Measurements from ENCODE around the gene PFAS. TPM values are rescaled to one million over a fixed set of nuclear protein-coding genes. Genes with fewer than 3 reads are reported as not detected.
"Not testable (repeated sequence)": the region's sequence is repeated elsewhere in the genome, so short reads cannot be mapped to it uniquely, and the experiment has no call there.

Gene PFAS
- total RNA-seq, 2 experiments from 2014 or later: 152 to 157 TPM

GRCh38 chr17:8209907-8210760 is 39.0 kb upstream of the PFAS start, which contains the start of gene AURKB:
AURKB (minus strand) TSS chr17:8210575; CDS start chr17:8210224, 351 bp downstream.
- H3K4me3 Mint-ChIP-seq: peak within 1 kb of the TSS; percentile 91
- peak; percentile 96 for ATAC-seq

GRCh38 chr17:8210761-8211458 is 38.2 kb upstream of the PFAS start:
- Mint-ChIP-seq H3K9me3 (no peaks in the 10 kb centered on the region), H3K27me3 (no peaks in the 10 kb centered on the region), H3K4me1 (ENCODE audit: low read depth) (peaks cover 12% of the 10 kb centered on the region), H3K27ac (peak overlapping the region; percentile 96), H3K36me3 (ENCODE audit: low read depth) (peaks cover 32% of the 10 kb centered on the region), H3K4me3 (peak overlapping the region; percentile 91)
- ATAC-seq (peak; percentile 50), DNase-seq (no peak)
- TF ChIP-seq CTCF (IDR thresholded peaks at IDR 0.05): no peak
- ChIA-PET CTCF (interaction anchor here (1.4 to 2.1 kb wide), 10 partner anchors 8 to 990 kb away, joined by 3 to 8 read pairs (median 5); no protein-coding TSS in a partner anchor), POLR2A (interaction anchor here (0.6 to 16.5 kb wide), 11 partner anchors 11 to 92 kb away, joined by 3 to 186 read pairs (median 5); partner anchors contain the start of genes BORCS6, CTC1 and PFAS)
- intact Hi-C loops (cut with micrococcal nuclease): loop anchor here (1.0 kb wide), 1 partner anchor 10 kb away; no protein-coding TSS in a partner anchor

More at GRCh38 chr17:8209907-8210760, 39.0 kb upstream of the PFAS start, which contains the start of gene AURKB:
- peak; percentile 97 for DNase-seq
- Mint-ChIP-seq H3K9me3 (no peaks in the 10 kb centered on the region), H3K4me1 (ENCODE audit: low read depth) (peaks cover 12% of the 10 kb centered on the region), H3K36me3 (ENCODE audit: low read depth) (peaks cover 36% of the 10 kb centered on the region), H3K27me3 (no peaks in the 10 kb centered on the region), H3K27ac (peak within 1 kb of the TSS; percentile 96)
- no peak for TF ChIP-seq CTCF (IDR thresholded peaks at IDR 0.05)
- intact Hi-C loops (cut with micrococcal nuclease): no loop called here
- POLR2A ChIA-PET: interaction anchor here (0.6 to 16.5 kb wide), 17 partner anchors 10 to 166 kb away, joined by 3 to 186 read pairs (median 3); partner anchors contain the start of genes BORCS6, CTC1, KRABD2 and PFAS
- CTCF ChIA-PET: interaction anchor here (1.4 to 2.1 kb wide), 10 partner anchors 9 to 989 kb away, joined by 3 to 8 read pairs (median 5); no protein-coding TSS in a partner anchor

- Mint-ChIP-seq H3K27ac (no peak overlapping the region), H3K4me1 (ENCODE audit: low read depth) (peaks cover 10% of the 10 kb centered on the region), H3K27me3 (no peaks in the 10 kb centered on the region), H3K36me3 (ENCODE audit: low read depth) (peaks cover 17% of the 10 kb centered on the region), H3K4me3 (no peak overlapping the region), H3K9me3 (no peaks in the 10 kb centered on the region)
- ChIA-PET POLR2A (interaction anchor here (1.2 to 16.5 kb wide), 6 partner anchors 9 to 39 kb away, joined by 5 to 186 read pairs (median 42); partner anchors contain the start of genes BORCS6, CTC1 and PFAS), CTCF (interaction anchor here (0.7 to 2.0 kb wide), 4 partner anchors 9 to 88 kb away, joined by 3 to 5 read pairs (median 4); no protein-coding TSS in a partner anchor)
- no peak for DNase-seq
- intact Hi-C loops (cut with micrococcal nuclease): no loop called here
- no peak for ATAC-seq
- no peak for TF ChIP-seq CTCF (IDR thresholded peaks at IDR 0.05)
These were observed 36.5 kb upstream of the PFAS start for GRCh38 chr17:8212312-8213180.

- H3K27me3 Mint-ChIP-seq; H3K27ac Mint-ChIP-seq; H3K9me3 Mint-ChIP-seq; CTCF ChIA-PET; DNase-seq; ATAC-seq; H3K4me3 Mint-ChIP-seq; intact Hi-C loops (cut with micrococcal nuclease): not testable (repeated sequence)
- POLR2A ChIA-PET: interaction anchor here (0.8 to 16.5 kb wide), 4 partner anchors 8 to 41 kb away, joined by 3 to 186 read pairs (median 59); partner anchors contain the start of gene BORCS6
- H3K36me3 Mint-ChIP-seq (ENCODE audit: low read depth): peaks cover 12% of the 10 kb centered on the region
- peaks cover 10% of the 10 kb centered on the region for H3K4me1 Mint-ChIP-seq (ENCODE audit: low read depth)
These were observed 35.1 kb upstream of the PFAS start for GRCh38 chr17:8214000-8214399.

Measured in activated CD8-positive, alpha-beta T cell treated with anti-CD3 and anti-CD28 coated beads for 36 hours (primary cell).